Astrocyte (in vitro differentiated cells and primary cell): ENCODE measurements around the gene C6orf15.

Experiments used
- EZH2 ChIP-seq: IDR thresholded peaks from 2 replicates; pipeline ENCODE4 v1.6.1; 2012; ENCODE audit warnings: mild to moderate bottlenecking, low read length, inconsistent platforms; ENCODE audit not compliant: insufficient read depth
- TF ChIP-seq, protein P1 (sequence below): IDR thresholded peaks from 2 replicates; pipeline ENCODE4 v1.5.1; 2011; ENCODE audit warnings: low read depth, mild to moderate bottlenecking, inconsistent platforms, low read length, moderate library complexity; ENCODE audit not compliant: insufficient read depth

DNA sequence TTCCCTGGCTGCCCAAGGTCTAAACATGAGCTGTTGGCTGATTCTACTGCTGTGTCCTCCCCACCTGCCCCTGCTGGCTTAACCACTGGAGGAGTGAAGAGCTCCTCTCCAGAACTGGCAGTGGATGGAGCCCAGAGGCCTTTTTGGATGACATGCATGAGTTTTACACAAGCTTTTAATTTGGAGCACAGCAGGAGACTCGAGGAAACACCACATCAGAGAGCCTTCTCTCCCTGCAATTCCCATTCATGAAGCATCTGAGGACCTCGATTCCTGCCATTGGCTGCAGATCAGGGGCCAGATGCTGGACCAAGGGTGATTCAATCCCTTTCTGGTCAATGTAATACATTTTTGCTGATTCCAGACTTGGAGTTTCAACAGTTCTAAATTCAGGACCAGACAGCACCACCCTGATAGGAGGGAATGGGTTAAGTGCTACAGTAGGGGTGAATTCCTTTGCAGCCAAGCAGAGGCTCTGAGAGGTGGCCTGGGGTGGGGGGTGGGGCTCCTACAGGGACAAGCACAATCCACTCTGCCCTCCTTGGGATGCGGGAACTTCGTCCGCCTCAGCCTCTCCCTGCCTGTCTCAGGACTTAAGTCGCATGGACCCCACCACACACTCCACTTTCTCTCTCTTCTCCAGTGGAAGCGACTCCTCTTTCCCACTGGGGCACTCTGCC is 1.6 kb upstream of the C6orf15 start:
- TF ChIP-seq, protein P1, sequence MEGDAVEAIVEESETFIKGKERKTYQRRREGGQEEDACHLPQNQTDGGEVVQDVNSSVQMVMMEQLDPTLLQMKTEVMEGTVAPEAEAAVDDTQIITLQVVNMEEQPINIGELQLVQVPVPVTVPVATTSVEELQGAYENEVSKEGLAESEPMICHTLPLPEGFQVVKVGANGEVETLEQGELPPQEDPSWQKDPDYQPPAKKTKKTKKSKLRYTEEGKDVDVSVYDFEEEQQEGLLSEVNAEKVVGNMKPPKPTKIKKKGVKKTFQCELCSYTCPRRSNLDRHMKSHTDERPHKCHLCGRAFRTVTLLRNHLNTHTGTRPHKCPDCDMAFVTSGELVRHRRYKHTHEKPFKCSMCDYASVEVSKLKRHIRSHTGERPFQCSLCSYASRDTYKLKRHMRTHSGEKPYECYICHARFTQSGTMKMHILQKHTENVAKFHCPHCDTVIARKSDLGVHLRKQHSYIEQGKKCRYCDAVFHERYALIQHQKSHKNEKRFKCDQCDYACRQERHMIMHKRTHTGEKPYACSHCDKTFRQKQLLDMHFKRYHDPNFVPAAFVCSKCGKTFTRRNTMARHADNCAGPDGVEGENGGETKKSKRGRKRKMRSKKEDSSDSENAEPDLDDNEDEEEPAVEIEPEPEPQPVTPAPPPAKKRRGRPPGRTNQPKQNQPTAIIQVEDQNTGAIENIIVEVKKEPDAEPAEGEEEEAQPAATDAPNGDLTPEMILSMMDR, result no peak
- TF ChIP-seq EZH2, result no peak
